AG04450 (cell line): ENCODE measurements around the gene HEBP1. TPM values are rescaled to one million over a fixed set of nuclear protein-coding genes. Genes with fewer than 3 reads are reported as not detected.

Experiments used
- CTCF ChIA-PET: fragments of 300-600, 350-600 bp; formaldehyde crosslinking; extraction: SDS; loops from one replicate; lab custom pipeline; 2022; ENCODE audit warnings: antibody characterized with exemption, inconsistent platforms; lab: Charles Lee
- POLR2A ChIA-PET: fragments of 350-600 bp; formaldehyde crosslinking; extraction: SDS; loops from one replicate; lab custom pipeline; 2021; ENCODE audit warnings: antibody characterized with exemption, inconsistent platforms; lab: Yijun Ruan, JAX
- DNase-seq: peaks from one replicate; pipeline ENCODE4 v3.0.0-alpha.2; 2011; ENCODE audit warnings: low read depth, low spot score
- H3K27ac ChIP-seq: one replicate; pipeline ENCODE4 v1.5.1; 2012; ENCODE audit warnings: low read depth, low read length, control low read depth
- H3K27me3 ChIP-seq: one replicate; pipeline ENCODE4 v1.6.0; 2012; ENCODE audit warnings: low read length; ENCODE audit not compliant: control insufficient read depth, insufficient read depth
- H3K4me3 ChIP-seq: 2 replicates; pipeline ENCODE4 v1.5.1; 2011; ENCODE audit warnings: mild to moderate bottlenecking, low read depth, low read length, control low read depth
- H3K9me3 ChIP-seq: 2 replicates; pipeline ENCODE4 v1.5.1; 2012; ENCODE audit warnings: low read length; ENCODE audit not compliant: control insufficient read depth, insufficient read depth
- polyA plus RNA-seq: library from polyadenylated mRNA; depleted of rRNA; stranded (reverse); fragments of >200 nt; gene quantifications from 2 replicates; pipeline ENCODE4 v1.2.3, GENCODE V29; 2011
- TF ChIP-seq, protein P1 (sequence below): IDR thresholded peaks from 2 replicates; pipeline ENCODE4 v1.5.1; 2011; ENCODE audit warnings: low read depth, low read length, control low read depth, inconsistent platforms

HEBP1 gene
- polyA plus RNA-seq, 1 experiment, result 57.7 TPM

DNA sequence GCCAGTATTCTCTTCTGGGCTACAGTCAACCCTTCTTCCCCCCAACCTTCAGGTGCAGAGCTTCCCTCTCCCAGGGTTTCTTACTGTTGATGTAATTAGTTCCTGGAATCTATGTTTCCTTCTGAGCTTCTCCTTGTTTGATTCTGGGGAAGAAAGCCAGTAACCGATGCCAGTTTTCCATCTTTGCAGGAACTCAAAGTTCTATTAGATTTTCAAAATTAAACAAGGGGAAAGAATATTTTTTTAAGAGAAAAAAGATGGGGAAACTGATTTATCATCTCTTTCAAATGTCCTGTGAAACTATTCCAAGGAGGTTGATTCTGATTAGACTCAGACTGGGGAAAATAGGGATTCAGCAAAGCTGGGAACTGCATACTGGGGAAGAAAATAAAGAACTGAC, 26.2 kb upstream of the HEBP1 start:
- Histone ChIP-seq H3K27me3 (no peaks in the 10 kb centered on the region), H3K27ac (no peak overlapping the region), H3K4me3 (no peak overlapping the region), H3K9me3 (no peaks in the 10 kb centered on the region)
- ChIA-PET CTCF (interaction anchor here (0.6 to 6.2 kb wide), 4 partner anchors 19 to 730 kb away, joined by 3 to 50 read pairs (median 10); partner anchors contain the start of gene FAM234B), POLR2A (no interaction called here)
- no peak for DNase-seq
- TF ChIP-seq, protein P1, sequence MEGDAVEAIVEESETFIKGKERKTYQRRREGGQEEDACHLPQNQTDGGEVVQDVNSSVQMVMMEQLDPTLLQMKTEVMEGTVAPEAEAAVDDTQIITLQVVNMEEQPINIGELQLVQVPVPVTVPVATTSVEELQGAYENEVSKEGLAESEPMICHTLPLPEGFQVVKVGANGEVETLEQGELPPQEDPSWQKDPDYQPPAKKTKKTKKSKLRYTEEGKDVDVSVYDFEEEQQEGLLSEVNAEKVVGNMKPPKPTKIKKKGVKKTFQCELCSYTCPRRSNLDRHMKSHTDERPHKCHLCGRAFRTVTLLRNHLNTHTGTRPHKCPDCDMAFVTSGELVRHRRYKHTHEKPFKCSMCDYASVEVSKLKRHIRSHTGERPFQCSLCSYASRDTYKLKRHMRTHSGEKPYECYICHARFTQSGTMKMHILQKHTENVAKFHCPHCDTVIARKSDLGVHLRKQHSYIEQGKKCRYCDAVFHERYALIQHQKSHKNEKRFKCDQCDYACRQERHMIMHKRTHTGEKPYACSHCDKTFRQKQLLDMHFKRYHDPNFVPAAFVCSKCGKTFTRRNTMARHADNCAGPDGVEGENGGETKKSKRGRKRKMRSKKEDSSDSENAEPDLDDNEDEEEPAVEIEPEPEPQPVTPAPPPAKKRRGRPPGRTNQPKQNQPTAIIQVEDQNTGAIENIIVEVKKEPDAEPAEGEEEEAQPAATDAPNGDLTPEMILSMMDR, result no peak

DNA sequence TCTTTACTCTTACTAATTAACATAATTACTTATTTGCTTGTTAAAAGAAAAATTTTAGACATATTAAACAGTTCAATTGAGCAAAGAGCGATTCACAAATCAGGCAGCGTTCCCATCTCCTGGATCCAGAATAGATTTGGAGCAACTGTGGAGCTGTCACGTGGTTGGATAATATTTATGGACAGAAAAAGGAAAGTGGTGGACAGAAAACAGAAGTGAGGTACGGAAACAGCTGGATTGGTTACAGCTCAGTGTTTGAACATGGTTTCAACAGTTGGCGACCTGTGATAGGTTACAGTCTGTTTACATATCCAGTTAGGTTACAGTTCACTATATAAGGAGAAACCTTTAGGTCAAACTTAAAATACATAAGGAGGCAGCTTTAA, 24.5 kb upstream of the HEBP1 start:
- DNase-seq, result no peak
- POLR2A ChIA-PET, result no interaction called here
- Histone ChIP-seq H3K27me3 (no peaks in the 10 kb centered on the region), H3K9me3 (no peaks in the 10 kb centered on the region), H3K27ac (no peak overlapping the region), H3K4me3 (no peak overlapping the region)
- CTCF ChIA-PET, result interaction anchor here (0.6 to 6.2 kb wide), 9 partner anchors 9 to 231 kb away, joined by 3 to 50 read pairs (median 4); partner anchors contain the start of gene FAM234B
- TF ChIP-seq, protein P1, result no peak

DNA sequence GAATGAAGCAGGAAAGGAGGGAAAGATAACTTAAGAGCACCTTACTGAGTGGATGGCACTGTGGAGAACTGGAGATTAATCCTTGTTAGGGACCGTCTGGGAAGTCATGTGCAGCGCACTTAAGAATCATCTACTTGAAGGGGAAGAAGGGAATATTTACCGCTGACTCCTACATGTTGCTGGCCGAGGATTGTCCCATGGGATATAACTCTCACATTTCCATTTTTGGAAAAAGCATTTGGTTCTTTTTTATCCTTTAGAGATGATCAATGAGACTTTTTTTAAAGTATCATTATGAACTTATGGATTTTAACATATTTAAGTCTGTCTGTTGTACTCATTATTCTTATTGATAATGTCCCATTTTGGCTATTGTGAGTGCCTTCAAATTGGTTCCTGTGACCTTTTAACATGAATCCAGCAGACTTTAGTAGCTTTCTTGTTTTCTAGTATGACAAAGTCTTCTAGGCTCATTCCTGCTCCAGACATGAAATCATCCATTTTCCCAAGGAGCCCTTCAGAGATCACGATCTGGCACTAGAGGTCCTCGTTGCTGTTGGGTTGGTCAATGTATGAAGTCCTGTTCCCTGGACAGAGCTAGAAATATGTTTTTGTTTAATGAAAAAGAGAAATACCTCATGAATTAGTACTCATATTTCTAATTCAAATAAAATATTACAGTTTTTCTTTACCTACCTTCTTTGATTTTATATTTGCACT, 23.9 kb upstream of the HEBP1 start:
- ChIA-PET POLR2A (no interaction called here), CTCF (interaction anchor here (0.6 to 6.2 kb wide), 12 partner anchors 9 to 232 kb away, joined by 3 to 50 read pairs (median 4); partner anchors contain the start of gene FAM234B)
- no peak for DNase-seq
- H3K27ac ChIP-seq, result no peak overlapping the region
- H3K27me3 ChIP-seq, result no peaks in the 10 kb centered on the region
- no peak overlapping the region for H3K4me3 ChIP-seq
- TF ChIP-seq, protein P1, result peak; percentile 46
- H3K9me3 ChIP-seq, result no peaks in the 10 kb centered on the region

DNA sequence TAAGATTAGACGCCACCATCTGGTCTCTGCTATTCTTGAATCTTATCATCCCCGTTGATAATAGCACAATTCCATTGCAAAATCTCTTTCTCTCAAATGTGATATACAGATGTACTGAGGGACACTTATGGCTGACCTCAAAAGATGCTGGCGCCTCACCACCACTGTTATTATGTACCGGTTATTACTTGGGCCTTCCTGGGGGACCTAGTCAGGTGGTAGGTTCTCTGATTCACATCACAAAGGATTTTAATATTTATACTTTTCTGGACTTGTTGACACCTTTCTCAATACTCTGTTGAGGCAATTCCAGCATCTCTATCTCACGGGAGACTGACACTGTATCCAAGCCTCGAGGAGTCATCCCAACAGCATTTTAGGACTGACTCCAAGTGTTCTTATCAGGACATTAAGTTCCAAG, 22.8 kb upstream of the HEBP1 start:
- no peak overlapping the region for H3K27ac ChIP-seq
- no peaks in the 10 kb centered on the region for H3K27me3 ChIP-seq
- CTCF ChIA-PET, result interaction anchor here (0.6 to 6.2 kb wide), 4 partner anchors 9 to 190 kb away, joined by 4 to 50 read pairs (median 9); no protein-coding TSS in a partner anchor
- H3K4me3 ChIP-seq, result no peak overlapping the region
- TF ChIP-seq, protein P1, result no peak
- H3K9me3 ChIP-seq, result no peaks in the 10 kb centered on the region
- POLR2A ChIA-PET, result no interaction called here
- DNase-seq, result no peak

DNA sequence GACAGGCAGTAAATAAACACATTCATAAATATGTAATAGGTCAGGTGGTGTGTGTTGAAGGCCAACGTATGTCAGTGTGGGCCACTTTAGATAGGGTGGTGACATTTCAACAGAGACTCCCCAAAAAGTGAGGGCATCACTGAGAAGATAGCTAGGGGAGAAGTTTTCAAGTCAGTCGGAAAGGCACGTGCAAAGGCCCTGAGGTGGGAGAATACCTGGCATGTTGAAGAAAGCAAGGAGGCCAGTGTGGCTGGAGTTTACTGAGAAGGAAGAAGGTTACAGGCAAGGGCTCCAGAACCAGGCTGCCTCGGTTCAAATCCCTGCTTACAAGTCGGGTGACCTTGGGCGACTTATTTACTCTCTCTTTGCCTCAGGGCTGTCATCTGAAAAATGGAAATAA, 11.0 kb upstream of the HEBP1 start:
- ChIA-PET CTCF (no interaction called here), POLR2A (no interaction called here)
- no peak for DNase-seq
- H3K9me3 ChIP-seq, result no peaks in the 10 kb centered on the region
- no peak overlapping the region for H3K27ac ChIP-seq
- TF ChIP-seq, protein P1, result no peak
- no peaks in the 10 kb centered on the region for H3K27me3 ChIP-seq
- H3K4me3 ChIP-seq, result no peak overlapping the region
